Stimulated activated CD8-positive, alpha-beta memory T cell treated with anti-CD3 and anti-CD28 coated beads, Interleukin-7, amount 100 ng/mL, for 1 hour (primary cell): ENCODE measurements around the gene EVX2.

Source experiments
- DNase-seq, 2 donors: peaks; one replicate each; pipeline ENCODE4 v3.0.0-alpha.2; 2020; ENCODE audit warnings: low read depth in 2 of 2

Gene EVX2

DNA sequence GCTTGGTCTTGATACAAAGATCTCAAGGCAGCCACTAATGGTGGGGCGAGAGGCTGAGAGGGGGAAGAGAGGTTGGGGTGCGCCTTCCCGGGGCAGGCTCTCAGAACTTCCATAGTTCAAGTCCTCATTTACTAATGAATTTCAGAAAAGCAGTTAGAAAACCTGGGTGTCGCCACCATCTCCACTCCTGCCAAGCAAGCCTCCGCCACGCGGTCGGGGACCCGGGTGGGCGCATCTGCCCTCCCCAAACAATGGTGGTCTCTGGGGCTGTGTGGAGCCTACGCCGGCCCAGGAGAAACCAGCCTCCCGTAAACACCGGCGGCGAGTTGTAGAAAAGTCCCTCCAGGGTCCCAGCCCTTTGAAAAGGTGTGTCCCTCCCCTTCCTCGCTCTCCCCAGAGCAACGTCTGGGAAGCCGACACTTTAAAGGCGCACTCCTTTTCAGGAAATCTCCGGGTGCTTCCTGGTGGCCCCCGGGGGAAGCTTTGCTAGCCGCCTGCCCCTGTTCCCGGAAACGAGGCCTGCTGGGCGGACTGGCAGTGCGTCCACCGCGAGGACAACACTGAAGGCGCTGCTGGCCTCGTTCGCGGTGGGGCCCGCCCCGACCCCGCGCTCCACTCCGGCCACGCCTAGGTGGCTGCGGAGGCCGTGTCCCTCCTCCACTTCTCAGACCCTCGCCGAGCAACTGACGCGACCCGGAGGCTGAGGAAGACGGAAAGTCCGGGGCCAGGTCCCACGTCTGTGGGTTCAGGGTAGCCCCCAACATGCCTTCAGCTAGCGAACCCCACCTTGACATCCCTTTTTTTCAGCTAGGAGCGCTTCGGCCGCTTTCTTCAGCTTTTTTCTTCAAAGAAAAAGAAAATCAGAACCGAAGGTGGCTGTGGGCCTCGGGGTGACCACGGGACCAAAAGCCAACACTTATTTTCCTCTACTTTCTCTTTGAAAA is 16.8 kb downstream of the EVX2 start:
- DNase-seq = no peak

DNA sequence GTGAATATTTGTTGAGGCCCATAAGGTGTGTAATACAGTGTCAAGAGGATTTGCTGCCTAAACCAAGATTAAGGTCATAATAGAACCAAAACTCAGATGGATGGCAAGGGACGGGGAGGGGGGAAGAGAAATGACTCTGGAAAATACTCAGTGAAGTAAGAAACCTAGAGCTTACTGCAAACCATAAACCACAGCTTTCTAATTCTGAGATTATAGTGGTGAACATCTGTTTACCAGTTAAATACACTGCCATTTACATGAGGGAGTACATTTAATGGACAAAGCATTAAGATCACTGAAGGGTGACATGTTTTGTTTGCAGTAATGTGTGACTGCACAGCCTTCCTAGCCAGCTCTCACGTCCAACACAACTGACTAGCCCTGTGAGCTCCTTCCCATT is 19.8 kb downstream of the EVX2 start:
- DNase-seq = no peak

DNA sequence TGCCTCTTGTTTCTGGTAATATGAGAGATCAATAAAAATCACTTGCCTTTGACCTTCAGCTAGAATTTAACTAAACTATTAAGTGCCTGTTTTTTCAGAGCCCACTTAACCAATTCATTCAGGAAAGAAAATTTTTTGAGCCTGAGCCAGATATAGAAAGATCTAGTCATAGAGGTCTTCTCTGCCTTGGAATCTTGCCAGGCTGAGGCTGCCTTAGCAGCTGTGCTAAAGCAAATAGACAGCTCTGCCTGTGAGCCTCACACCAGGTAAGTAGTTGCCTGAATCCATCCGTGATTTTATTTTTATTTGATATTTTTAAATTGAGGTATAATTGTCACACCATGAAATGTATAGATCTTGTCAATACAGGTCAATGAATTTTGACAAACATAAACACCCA is 27.4 kb downstream of the EVX2 start:
- no peak for DNase-seq

DNA sequence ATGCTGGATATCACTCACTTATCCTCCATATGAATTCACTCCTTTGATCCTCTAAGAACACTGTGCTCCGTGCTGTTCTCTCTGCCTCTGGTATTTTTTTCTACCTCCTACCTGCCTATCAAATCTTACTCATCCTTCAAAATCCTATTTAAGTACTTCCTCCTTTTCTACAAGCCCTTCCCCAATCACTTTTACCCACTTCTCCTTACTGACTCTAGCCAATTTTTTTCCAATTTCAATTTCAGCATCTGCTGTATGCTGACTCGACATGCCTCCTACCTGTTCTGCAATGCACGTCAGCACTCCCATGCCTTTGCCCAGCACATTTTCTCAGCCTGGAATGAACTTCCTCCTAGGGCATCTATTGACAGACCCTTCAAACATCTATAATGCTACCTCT is 44.4 kb downstream of the EVX2 start:
- DNase-seq = no peak

DNA sequence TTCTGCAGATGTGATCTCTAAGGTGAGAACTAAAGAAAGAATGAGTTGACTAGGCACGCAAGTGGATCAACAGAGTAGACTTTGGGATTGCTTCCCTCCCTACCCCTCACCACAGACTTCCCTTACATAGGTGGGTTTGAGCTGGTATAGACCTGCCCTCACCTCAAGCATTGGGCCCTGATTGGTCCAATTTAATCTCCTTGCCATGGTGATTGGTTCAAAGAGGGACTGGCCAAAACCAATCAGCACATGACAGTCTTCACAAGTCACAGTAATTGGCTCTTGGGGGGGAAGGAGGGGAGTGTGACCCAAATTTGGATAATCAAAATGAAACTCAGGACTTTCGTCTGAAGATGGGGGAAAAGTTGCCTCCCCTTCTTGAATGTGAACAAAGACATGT is 45.1 kb downstream of the EVX2 start:
- no peak for DNase-seq

DNA sequence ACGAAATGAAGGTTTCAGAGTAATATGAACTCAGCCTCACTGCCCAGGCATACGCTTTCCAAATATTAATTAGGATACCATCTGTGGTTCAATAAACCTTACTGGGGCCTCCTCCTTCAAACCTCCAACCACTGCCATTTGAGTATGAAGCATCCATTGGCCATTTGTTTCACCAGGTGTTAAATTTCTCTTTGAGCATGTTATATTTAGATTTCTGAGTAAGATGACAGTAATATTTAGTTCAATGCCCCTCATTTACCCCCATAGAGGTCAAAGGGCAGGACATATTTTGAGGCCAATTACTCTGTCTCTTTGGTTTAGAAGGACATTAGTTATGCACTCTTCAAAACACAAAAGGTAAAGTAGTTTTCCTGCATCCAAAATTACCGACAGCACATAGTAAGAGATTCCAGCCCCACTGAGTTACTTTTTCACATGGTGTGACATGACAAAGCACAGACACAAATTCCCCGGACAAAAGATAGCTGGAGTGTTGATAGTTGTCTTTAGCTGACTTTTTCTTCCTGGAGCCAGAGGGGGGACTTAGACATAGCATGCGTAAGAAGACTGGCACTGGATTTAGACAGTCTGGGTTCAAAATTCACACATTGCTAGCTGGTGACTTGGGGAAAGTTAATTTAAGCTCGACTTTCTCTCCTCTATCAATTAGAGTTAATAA is 48.6 kb downstream of the EVX2 start:
- no peak for DNase-seq

DNA sequence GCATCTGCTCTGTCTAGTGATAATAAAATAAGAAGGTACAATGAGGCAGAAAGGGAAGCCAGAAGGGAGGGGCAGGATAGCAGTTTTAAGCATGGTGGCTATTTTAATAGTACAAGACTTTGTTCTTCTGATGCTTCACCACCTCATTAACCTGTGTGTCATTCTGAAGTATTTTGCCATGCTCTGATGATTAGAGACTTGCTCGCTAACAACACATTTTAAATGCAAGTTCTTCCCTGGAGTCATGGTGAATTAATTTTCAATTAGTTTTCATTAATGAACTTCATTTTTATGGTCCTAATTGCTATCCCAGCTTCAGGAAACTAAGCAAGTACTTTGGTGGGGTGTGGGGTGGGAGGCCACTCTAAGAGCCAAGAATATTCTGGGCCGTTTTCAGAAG is 56.0 kb downstream of the EVX2 start:
- no peak for DNase-seq
